Measurements from ENCODE around the gene GON7.
"Not testable (repeated sequence)": the region's sequence is repeated elsewhere in the genome, so short reads cannot be mapped to it uniquely, and the experiment has no call there.

GON7 gene

GRCh38 chr14:93199031-93199430 is 7.8 kb downstream of the GON7 start:
- DNase-seq (ENCODE audit: low spot score): no peak

- DNase-seq (ENCODE audit: low spot score): no peak
Measured at GRCh38 chr14:93195316-93195999, 11.4 kb downstream of the GON7 start.

DNA sequence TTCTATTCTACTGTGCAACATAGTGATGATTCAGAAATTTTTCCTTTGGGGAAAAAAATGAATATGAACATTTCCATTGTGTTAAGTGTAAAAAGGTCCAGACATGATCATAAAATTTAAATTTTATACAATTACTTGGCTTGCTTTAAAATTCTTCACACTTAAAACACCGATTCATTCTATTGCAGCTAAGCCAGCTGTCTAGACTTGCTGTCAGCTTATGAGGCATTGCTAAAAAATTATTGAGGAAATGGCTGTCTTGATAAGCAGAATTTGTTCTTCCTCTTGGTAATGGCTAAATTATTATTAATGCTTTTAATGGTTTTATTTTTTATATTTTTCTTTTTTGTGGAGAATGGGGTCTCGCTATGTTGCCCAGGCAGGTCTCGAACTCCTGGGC is 19.9 kb downstream of the GON7 start:
- DNase-seq (ENCODE audit: low spot score): no peak

GRCh38 chr14:93186466-93186865 is 20.4 kb downstream of the GON7 start:
- DNase-seq (ENCODE audit: low spot score): no peak

DNA sequence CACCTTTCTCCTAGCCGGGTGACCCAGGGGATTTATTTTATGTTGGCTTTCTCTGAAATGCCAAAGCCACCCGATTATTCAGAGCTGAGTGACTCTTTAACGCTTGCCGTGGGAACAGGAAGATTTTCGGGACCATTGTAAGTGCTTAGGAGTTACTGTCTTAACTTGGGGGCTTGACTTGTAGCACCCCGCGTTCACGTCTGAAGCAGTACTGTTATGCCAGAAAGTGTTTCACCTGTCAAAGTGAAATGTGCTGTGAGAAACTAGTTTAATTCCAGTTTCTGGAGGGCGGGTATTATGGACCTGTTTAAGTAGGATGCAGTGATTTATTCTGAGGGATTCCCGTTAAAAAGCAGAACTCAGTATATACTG is 21.5 kb downstream of the GON7 start:
- no peak for DNase-seq (ENCODE audit: low spot score)

- DNase-seq (ENCODE audit: low spot score): peak; percentile 90
Measured at GRCh38 chr14:93184391-93185348, 22.2 kb downstream of the GON7 start, which contains the start of the genes LYSET and MOAP1. Gene LYSET, plus strand, starts transcription at chr14:93185317. Its CDS starts 89 bp downstream, at chr14:93185406. Gene MOAP1, minus strand, starts transcription at chr14:93184897. Its CDS starts 655 bp downstream, at chr14:93184242.

- DNase-seq (ENCODE audit: low spot score): no peak
Measured at GRCh38 chr14:93183596-93184317, 23.1 kb downstream of the GON7 start.

DNA sequence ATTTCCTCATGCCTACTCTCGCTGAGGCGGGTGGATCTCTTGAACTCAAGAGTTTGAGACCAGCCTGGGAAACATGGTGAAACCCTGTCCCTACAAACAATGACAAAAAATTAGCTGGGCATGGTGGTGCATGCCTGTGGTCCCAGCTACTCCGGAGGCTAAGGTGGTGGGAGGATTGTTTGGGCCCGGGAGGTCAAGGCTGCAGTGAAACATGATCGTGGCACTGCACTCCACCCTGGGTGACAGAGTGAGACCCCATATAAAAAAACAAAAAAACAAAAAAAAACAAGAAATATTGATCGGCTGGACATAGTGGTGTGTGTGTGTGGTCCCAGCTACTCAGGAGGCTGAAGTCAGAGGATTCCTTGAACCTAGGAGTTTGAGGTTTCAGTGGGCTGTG is 31.4 kb downstream of the GON7 start:
- no peak for DNase-seq (ENCODE audit: low spot score)

- not testable (repeated sequence) for DNase-seq (ENCODE audit: low spot score)
Measured at GRCh38 chr14:93174731-93175130, 32.1 kb downstream of the GON7 start.

DNA sequence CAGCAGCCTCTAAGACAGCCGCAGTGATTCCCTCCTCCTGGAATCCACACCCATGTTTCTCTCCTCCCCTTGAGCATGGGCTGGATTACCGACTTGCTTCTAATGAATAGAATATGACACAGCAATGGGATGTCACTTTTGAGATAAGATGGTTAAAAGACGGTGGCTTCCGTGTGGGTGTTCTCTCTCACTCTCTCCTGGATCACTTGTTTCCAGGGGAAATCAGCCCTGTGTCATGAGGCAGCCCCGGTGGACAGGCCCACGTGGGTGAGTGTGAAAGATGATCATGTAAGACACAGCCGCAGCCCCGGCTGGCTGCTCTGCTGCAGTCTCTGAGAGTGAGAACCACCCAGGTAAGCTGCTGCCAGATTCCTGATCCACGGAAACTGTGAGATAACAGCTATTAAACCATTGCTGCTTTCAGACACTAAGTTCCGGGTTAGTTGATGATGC is 32.9 kb downstream of the GON7 start:
- DNase-seq (ENCODE audit: low spot score): no peak

- no peak for DNase-seq (ENCODE audit: low spot score)
Measured at GRCh38 chr14:93171376-93171775, 35.5 kb downstream of the GON7 start.

DNA sequence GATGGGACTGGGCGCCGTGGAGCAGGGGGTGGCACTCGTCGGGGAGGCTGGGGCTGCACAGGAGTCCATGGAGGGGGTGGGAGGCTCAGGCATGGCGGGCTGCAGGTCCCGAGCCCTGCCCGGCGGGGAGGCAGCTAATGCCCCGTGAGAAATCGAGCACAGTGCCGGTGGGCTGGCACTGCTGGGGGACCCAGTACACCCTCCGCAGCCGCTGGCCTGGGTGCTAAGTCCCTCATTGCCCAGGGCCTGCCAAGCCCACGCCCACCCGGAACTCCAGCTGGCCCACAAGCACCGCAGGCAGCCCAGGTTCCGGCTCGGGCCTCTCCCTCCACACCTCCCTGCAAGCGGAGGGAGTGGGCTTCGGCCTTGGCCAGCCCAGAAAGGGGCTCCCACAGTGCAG is 36.7 kb downstream of the GON7 start:
- DNase-seq (ENCODE audit: low spot score): not testable (repeated sequence)

- DNase-seq (ENCODE audit: low spot score): not testable (repeated sequence)
Measured at GRCh38 chr14:93169619-93170018, 37.2 kb downstream of the GON7 start.

DNA sequence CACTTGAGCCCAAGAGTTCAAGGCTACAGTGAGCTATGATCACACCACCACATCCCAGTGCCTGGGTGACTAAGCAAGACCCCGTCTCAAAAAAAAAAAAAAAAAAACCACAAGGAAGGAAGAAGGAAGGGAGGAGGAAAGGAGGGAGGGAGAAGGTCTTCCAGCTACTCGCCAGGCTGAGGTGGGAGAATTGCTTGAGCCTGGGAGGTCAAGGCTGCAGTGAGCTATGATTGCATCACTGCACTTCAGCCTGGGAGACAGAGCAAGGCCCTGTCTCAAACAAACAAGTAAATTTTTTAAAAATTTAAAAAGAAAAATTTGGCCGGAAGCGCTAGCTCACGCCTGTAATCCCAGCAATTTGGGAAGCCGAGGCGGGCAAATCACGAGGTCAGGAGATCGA is 38.3 kb downstream of the GON7 start:
- not testable (repeated sequence) for DNase-seq (ENCODE audit: low spot score)

GRCh38 chr14:93165271-93166265 is 41.3 kb downstream of the GON7 start:
- not testable (repeated sequence) for DNase-seq (ENCODE audit: low spot score)

DNA sequence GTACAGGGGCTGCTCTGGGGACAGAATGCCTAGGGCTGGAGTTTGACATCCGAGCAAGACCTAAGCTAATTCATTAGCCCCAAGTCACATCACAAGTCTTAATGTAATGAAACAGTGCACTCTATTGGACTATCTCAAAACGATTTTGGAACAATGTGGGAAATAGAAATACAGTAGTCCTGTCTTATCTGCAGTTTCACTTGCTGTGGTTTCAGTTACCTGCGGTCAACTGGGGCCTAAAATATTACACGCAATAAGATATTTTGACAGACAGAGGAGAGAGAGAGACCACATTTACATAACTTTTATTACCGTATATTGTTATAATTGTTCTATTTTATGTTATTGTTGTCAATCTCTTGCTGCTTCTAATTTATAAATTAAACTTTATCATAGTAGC is 43.3 kb downstream of the GON7 start:
- DNase-seq (ENCODE audit: low spot score): no peak

- no peak for DNase-seq (ENCODE audit: low spot score)
Measured at GRCh38 chr14:93161411-93161940, 45.4 kb downstream of the GON7 start.

- no peak for DNase-seq (ENCODE audit: low spot score)
Measured at GRCh38 chr14:93160353-93160801, 46.5 kb downstream of the GON7 start.

GRCh38 chr14:93159625-93160352 is 47.1 kb downstream of the GON7 start:
- DNase-seq (ENCODE audit: low spot score): not testable (repeated sequence)

- DNase-seq (ENCODE audit: low spot score): not testable (repeated sequence)
Measured at GRCh38 chr14:93158349-93158748, 48.5 kb downstream of the GON7 start.

All from activated CD4-positive, alpha-beta T cell treated with anti-CD3 and anti-CD28 coated beads, Interleukin-2, Interleukin-4, amounts not matched to agents 100 ng/mL and 50 ng/mL, durations not matched to agents 16 hours and 8 hours (primary cell).